ENCODE results near the gene SLC35G4.

DNA sequence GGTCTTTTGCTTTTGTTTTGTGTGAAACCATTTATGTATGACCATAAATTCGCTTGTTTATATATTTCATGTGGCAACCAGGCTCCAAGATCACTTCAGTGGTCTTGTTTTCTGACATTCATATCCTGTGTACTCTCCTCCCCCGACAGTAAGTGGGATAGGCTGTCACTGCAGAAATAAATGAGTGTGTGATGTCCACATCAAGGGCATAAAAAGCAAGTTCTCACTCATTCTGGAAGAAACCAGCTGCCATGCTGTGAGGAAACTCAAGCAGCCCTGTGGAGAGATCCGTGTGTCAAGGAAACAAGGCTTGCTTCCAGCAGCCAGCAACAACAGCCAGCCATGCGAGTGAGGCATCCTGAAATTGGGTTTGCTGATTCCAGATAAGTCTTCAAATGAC lies 40.4 kb downstream of the SLC35G4 start:
- no peak for TF ChIP-seq POLR2A (IDR thresholded peaks at IDR 0.05; ENCODE audit: low read depth, low read length)
- TF ChIP-seq POLR2AphosphoS5 (IDR thresholded peaks at IDR 0.05; ENCODE audit: low read depth, low read length) = no peak
- TF ChIP-seq SPI1 (IDR thresholded peaks at IDR 0.05; ENCODE audit: low read depth, low read length) = no peak
- no peak for TF ChIP-seq TAF1 (IDR thresholded peaks at IDR 0.05; ENCODE audit: low read depth, low read length)
- no peak for TF ChIP-seq POU2F2 (IDR thresholded peaks at IDR 0.05; ENCODE audit: low read depth, low read length)
- no peak for TF ChIP-seq PAX5 (IDR thresholded peaks at IDR 0.05; ENCODE audit: insufficient read depth, low read length, severe bottlenecking)
